Heart left ventricle (tissue), 16 donors: ENCODE measurements around the gene REL. TPM values are rescaled to one million over a fixed set of nuclear protein-coding genes. Genes with fewer than 3 reads are reported as not detected.
A peak's percentile ranks its signal among the peaks of the same experiment; 100 is the strongest.

ENCODE experiments used
- ATAC-seq, 4 donors: fragments of 200-7000 bp; cut with Tn5 transposase; one replicate each; pipeline ENCODE4 v1.9.1; 2020 to 2022; ENCODE audit warnings: moderate library complexity in 4 of 4, mild to moderate bottlenecking in 3 of 4, moderate number of reproducible peaks in 1 of 4
- DNase-seq, 5 donors: peaks; one replicate each; pipeline ENCODE4 v3.0.0-alpha.2; 2020
- H3K27ac ChIP-seq, 12 donors: fragments of 200-600 bp; sonication (generic) in 4 of 12; one replicate each; pipeline versions ENCODE4 v1.5.0 to v1.8.0; 2016 to 2022; ENCODE audit warnings: mild to moderate bottlenecking in 2 of 12
- H3K27me3 ChIP-seq, 9 donors: fragments of 200-600 bp; sonication (generic) in 2 of 9; one replicate each; pipeline versions ENCODE4 v1.5.1 to v1.8.0; 2016 to 2022; ENCODE audit warnings: mild to moderate bottlenecking in 3 of 9
- H3K36me3 ChIP-seq, 9 donors: fragments of 200-600 bp; sonication (generic) in 2 of 9; one replicate each; pipeline versions ENCODE4 v1.5.0 to v1.8.0; 2018 to 2022; ENCODE audit warnings: mild to moderate bottlenecking in 2 of 9
- H3K4me1 ChIP-seq, 12 donors: fragments of 200-600 bp; sonication (generic) in 4 of 12; one replicate each; pipeline versions ENCODE4 v1.5.0 to v1.8.0; 2016 to 2022; ENCODE audit warnings: mild to moderate bottlenecking in 3 of 12
- H3K4me3 ChIP-seq, 12 donors: fragments of 200-600 bp; sonication (generic) in 4 of 12; one replicate each; pipeline versions ENCODE4 v1.5.0 to v1.8.0; 2017 to 2022; ENCODE audit warnings: mild to moderate bottlenecking in 9 of 12, moderate library complexity in 4 of 12
- H3K9me3 ChIP-seq, 12 donors: fragments of 200-600 bp; sonication (generic) in 4 of 12; one replicate each; pipeline versions ENCODE4 v1.5.0 to v1.8.0; 2016 to 2022; ENCODE audit warnings: mild to moderate bottlenecking in 1 of 12
- POLR2A ChIP-seq, 2 donors: fragments of 450-650 bp; IDR thresholded peaks; one replicate each; pipeline ENCODE4 v1.6.1; 2017; ENCODE audit warnings: antibody characterized with exemption in 2 of 2, mild to moderate bottlenecking in 2 of 2, moderate library complexity in 2 of 2
- WGBS, 4 donors: extraction: QIAGEN DNeasy Blood & Tissue Kit in 2 of 4; methylation state at CpG; one replicate each; pipeline versions ENCODE4 v1.1.5 to v1.1.7; 2013 to 2018; 5-methylcytosine and 5-hydroxymethylcytosine counted together
- intact Hi-C, 10 donors: fragments of 100-400 bp; cut with DNase I; formaldehyde crosslinking; loops; one replicate each; pipeline versions ENCODE4 v1.11.1 to v1.14.2; 2022
- polyA plus RNA-seq, 2 donors: library from polyadenylated mRNA; stranded (reverse); fragments of 200-250 nt; gene quantifications; one replicate each; pipeline ENCODE4 v1.2.3, GENCODE V29; 2013
- total RNA-seq, 9 donors: library from RNA; depleted of rRNA in 2 of 9; stranded (reverse); fragments of >200 nt in 2 of 9; fragmentation: NEBNext Ultra II Directional in 3 of 9; extraction: Animal tissue kit (Norgen Biotek cat#: 25700) in 3 of 9; gene quantifications; one replicate each; pipeline versions ENCODE4 v1.1.0 to v1.2.4, GENCODE V29; 2016 to 2023
- TF ChIP-seq, protein P1 (sequence below), 12 donors: fragments of 200-600 bp; sonication (generic) in 4 of 12; IDR thresholded peaks; one replicate each; pipeline versions ENCODE4 v1.5.0 to v1.8.0; 2018 to 2022; ENCODE audit warnings: antibody characterized with exemption in 12 of 12, mild to moderate bottlenecking in 5 of 12
- donor health status: ischemic (EF 13 %, LVEDD 7.1; RV severe dilation, severe dysfunction).
- donor health status: healthy with polysubstance abuse.
- donor health status: DM: no; HTN: yes; CAD: no.
- donor health status: DM: no; HTN: no; CAD: no.
- donor health status: ischemic (EF 25% LVEDD 6.9; RV normal size, moderate dysfunction).
- donor health status: ischemic (EF 25% LVEDD 5.7; RV mildly dilated, moderate dysfunction).
- donor health status: healthy.
- donor health status: DM: yes; HTN: yes; CAD: no.
- donor health status: ischemic (EF 35%, LVEDD 5.7; RV mildly dilated, moderate dysfunction).
- donor health status: nonischemic (EF 11% LVEDD 7.7; RV severe dilation, severe dysfunction).
- donor health status: DM: yes; HTN: yes; CAD: no.
- donor health status: PGD.
- donor health status: ischemic (EF 29% LVEDD 5.4; RV normal size, mild dysfunction).
- donor health status: nonischemic (EF 23%, LVEDD 6.1; RV moderate dilation, normal function).

REL gene
- total and polyA plus RNA-seq, 11 donors = 1.4 to 16.0 (median 6.0) TPM

DNA sequence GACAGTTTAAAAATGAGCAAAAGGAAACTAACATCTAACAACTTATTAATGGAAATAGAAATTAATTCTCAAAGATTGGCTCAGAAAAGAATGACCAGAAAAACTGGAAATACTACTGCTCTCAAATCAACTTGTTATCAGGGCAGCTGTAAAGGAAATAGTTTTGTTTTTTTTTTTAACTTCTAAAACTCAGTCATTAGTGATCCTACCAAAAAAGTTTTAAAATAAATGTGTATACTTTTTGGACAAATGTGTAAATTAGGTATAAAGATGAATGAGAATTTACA is 84.1 kb downstream of the REL start:
- Histone ChIP-seq H3K4me1 (peaks cover 0 to 21% (median 0%) of the 10 kb centered on the region in 12 donors), H3K27me3 (no peaks in the 10 kb centered on the region), H3K36me3 (peaks cover 0 to 15% (median 0%) of the 10 kb centered on the region in 9 donors), H3K27ac (peak overlapping the region in 1 of 12 donors; percentile 28), H3K9me3 (no peaks in the 10 kb centered on the region), H3K4me3 (no peak overlapping the region)
- DNase-seq (no peak), ATAC-seq (no peak)
- no peak for TF ChIP-seq POLR2A (IDR thresholded peaks at IDR 0.05)
- TF ChIP-seq, protein P1, sequence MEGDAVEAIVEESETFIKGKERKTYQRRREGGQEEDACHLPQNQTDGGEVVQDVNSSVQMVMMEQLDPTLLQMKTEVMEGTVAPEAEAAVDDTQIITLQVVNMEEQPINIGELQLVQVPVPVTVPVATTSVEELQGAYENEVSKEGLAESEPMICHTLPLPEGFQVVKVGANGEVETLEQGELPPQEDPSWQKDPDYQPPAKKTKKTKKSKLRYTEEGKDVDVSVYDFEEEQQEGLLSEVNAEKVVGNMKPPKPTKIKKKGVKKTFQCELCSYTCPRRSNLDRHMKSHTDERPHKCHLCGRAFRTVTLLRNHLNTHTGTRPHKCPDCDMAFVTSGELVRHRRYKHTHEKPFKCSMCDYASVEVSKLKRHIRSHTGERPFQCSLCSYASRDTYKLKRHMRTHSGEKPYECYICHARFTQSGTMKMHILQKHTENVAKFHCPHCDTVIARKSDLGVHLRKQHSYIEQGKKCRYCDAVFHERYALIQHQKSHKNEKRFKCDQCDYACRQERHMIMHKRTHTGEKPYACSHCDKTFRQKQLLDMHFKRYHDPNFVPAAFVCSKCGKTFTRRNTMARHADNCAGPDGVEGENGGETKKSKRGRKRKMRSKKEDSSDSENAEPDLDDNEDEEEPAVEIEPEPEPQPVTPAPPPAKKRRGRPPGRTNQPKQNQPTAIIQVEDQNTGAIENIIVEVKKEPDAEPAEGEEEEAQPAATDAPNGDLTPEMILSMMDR (IDR thresholded peaks at IDR 0.05) = no peak
- intact Hi-C loops = no loop called here

DNA sequence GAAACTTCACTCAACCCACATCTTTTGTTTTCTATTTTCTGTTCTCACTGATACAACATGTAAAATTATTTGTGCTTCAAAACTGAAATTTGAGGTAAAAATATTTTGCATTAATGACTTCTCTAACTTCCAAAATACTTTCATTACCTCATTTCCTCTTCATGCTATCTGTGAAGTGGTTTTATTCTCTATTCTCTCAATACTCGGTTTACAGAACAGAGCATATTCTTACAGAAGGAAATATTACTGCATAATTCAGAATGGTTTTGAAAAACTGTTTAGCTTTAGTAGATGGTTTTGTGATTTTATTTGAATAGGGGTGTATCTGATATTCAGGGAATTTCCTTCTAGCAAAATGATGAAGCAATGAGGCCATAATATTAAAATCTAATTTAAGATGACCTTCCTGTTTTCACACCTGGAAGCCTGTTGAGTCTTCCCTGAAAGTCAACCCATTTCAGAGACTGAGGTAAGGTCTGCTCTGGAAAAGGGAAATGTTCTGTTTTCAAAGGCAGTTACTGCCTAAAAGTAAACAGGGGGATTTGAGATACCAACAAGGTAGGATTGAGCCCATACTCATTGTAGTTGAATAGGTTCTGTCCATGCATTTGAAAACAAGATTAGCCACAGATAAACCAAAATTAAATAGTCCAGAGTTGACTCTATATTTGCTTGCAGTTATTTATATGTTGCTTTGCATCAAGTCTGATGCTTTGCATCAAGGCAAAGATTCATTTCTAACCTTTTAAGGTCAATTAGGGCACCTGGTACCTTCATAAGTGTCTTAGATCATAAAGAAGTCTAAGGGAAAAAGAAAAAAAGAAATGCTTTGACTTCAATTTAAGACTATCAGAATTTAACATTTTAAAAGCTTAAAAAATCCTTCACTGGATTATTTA is 85.4 kb downstream of the REL start:
- Histone ChIP-seq H3K36me3 (peaks cover 0 to 10% (median 0%) of the 10 kb centered on the region in 9 donors), H3K27ac (no peak overlapping the region), H3K4me1 (peaks cover 0 to 26% (median 0%) of the 10 kb centered on the region in 12 donors), H3K9me3 (no peaks in the 10 kb centered on the region), H3K4me3 (no peak overlapping the region), H3K27me3 (no peaks in the 10 kb centered on the region)
- DNase-seq = no peak
- TF ChIP-seq, protein P1 (IDR thresholded peaks at IDR 0.05) = no peak
- no peak for TF ChIP-seq POLR2A (IDR thresholded peaks at IDR 0.05)
- intact Hi-C loops = no loop called here
- WGBS, 4 donors = 43 to 65% (median 56%) methylated on average over 1 of the region's 1 CpG
- ATAC-seq = no peak

DNA sequence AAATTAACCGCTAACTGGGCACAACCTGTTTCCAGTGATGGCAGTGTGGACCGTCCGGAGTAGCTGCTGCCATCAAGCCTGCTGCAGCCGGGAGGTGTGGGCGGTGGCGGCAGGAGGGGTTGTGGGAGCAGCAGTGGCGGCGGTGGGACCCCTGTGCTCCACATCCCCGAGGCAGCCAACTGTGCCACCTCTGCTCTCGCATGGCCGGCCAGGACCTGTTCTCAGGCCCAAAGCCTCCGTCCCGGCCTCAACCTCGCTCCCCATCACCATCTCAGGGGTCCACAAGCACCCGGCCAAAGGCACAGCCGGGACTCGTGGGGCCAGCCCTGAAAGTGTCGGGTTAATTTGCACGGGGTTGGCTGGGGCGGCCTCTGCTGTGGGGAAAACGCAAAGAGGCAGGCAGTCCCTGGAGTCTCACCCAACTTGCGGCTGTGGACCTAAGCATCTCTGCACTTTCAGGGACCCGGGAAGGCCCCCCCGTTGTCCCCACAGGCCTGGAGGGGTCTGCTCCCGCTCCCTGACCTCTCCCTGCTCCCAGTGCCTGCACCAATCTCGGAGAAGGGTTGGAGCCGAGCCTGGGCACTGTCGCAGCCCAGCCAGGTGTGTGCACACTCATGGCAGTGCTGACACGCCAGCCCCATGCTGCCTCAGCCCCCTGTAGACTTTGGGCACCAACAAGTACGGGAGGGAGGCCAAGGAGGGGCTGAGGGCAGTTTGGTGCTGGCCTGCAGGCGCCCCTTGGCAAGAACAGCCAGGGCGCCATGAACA is 91.7 kb downstream of the REL start:
- intact Hi-C loops = no loop called here
- DNase-seq = no peak
- ATAC-seq = peak in 1 of 4 donors; percentile 29
- 86 to 96% (median 95%) methylated on average over 7 to 32 of the region's 32 CpGs for WGBS, 4 donors
- Histone ChIP-seq H3K27ac (no peak overlapping the region), H3K4me3 (no peak overlapping the region), H3K4me1 (peaks cover 0 to 5% (median 0%) of the 10 kb centered on the region in 12 donors), H3K27me3 (no peaks in the 10 kb centered on the region), H3K36me3 (no peaks in the 10 kb centered on the region), H3K9me3 (no peaks in the 10 kb centered on the region)
- TF ChIP-seq, protein P1 (IDR thresholded peaks at IDR 0.05) = no peak
- no peak for TF ChIP-seq POLR2A (IDR thresholded peaks at IDR 0.05)

DNA sequence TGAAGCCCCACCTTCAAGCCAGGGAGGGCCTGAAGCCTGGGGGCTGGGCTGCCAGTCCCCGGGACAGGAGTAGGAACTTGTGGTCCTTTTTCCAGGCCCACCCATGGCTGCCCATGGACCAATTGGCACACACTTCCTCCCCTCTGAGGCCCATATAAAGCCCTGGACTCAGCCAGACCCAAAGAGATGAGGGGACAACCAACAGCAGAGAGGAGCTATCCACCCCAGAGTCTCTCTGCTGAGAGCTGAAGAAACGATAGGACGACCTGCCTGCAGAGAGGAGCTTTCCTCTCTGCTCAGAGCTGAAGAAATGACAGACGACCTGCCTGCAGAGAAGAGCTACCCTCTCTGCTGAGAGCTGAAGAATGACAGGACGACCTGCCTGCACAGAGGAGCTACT is 92.3 kb downstream of the REL start:
- WGBS, 4 donors = 70 to 83% (median 81%) methylated on average over 4 to 5 of the region's 5 CpGs
- H3K4me3 ChIP-seq = no peak overlapping the region
- no peaks in the 10 kb centered on the region for H3K27me3 ChIP-seq
- intact Hi-C loops = no loop called here
- DNase-seq (no peak), ATAC-seq (no peak)
- no peak for TF ChIP-seq POLR2A (IDR thresholded peaks at IDR 0.05)
- TF ChIP-seq, protein P1 (IDR thresholded peaks at IDR 0.05) = no peak
- H3K4me1 ChIP-seq = peaks cover 0 to 5% (median 0%) of the 10 kb centered on the region in 12 donors
- no peaks in the 10 kb centered on the region for H3K9me3 ChIP-seq
- H3K36me3 ChIP-seq = no peaks in the 10 kb centered on the region
- no peak overlapping the region for H3K27ac ChIP-seq
